SK-N-SH treated with all-trans-retinoic acid at 6 μM for 48 hours (cell line): Measurements from ENCODE around the gene IL4I1.

ENCODE experiments used
- ATAC-seq: fragments of 200-7000 bp; cut with Tn5 transposase; 3 replicates; pipeline ENCODE4 v1.9.1; 2020; ENCODE audit warnings: mild to moderate bottlenecking, moderate library complexity
- ARNTL ChIP-seq: fragments of 450-650 bp; formaldehyde crosslinking; IDR thresholded peaks from 2 replicates; pipeline ENCODE4 v1.5.0; 2020; ENCODE audit warnings: low read depth, mild to moderate bottlenecking, moderate library complexity, borderline replicate concordance
- BACH2 ChIP-seq: fragments of 250-450 bp; sonication (Bioruptor Pico); IDR thresholded peaks from 2 replicates; pipeline ENCODE4 v1.9.0; 2021; ENCODE audit warnings: mild to moderate bottlenecking, borderline replicate concordance
- CREB5 ChIP-seq: fragments of 250-450 bp; sonication (Bioruptor Pico); IDR thresholded peaks from 2 replicates; pipeline ENCODE4 v1.5.1; 2020; ENCODE audit warnings: low read depth, mild to moderate bottlenecking, moderate library complexity
- CSDC2 ChIP-seq: fragments of 250-450 bp; sonication (Bioruptor Pico); IDR thresholded peaks from 2 replicates; pipeline ENCODE4 v1.5.0; 2020; ENCODE audit warnings: mild to moderate bottlenecking, moderate library complexity
- ESRRG ChIP-seq: fragments of 250-450 bp; sonication (Bioruptor Pico); IDR thresholded peaks from 2 replicates; pipeline ENCODE4 v1.6.1; 2021; ENCODE audit warnings: mild to moderate bottlenecking
- GLIS3 ChIP-seq: fragments of 250-450 bp; sonication (Bioruptor Pico); IDR thresholded peaks from 2 replicates; pipeline ENCODE4 v1.5.0; 2020; ENCODE audit warnings: mild to moderate bottlenecking, moderate library complexity
- ISL1 ChIP-seq: fragments of 250-450 bp; sonication (Bioruptor Pico); IDR thresholded peaks from 2 replicates; pipeline ENCODE4 v2.1.2; 2022; ENCODE audit warnings: mild to moderate bottlenecking, moderate library complexity
- OSR1 ChIP-seq: fragments of 250-450 bp; sonication (Bioruptor Pico); IDR thresholded peaks from 2 replicates; pipeline ENCODE4 v1.8.0; 2022; ENCODE audit warnings: moderate library complexity, mild to moderate bottlenecking, inconsistent platforms
- PATZ1 ChIP-seq: fragments of 250-450 bp; sonication (Bioruptor Pico); IDR thresholded peaks from 2 replicates; pipeline ENCODE4 v1.8.0; 2020; ENCODE audit warnings: mild to moderate bottlenecking, moderate library complexity, borderline replicate concordance
- POU6F1 ChIP-seq: fragments of 250-450 bp; sonication (Bioruptor Pico); IDR thresholded peaks from 2 replicates; pipeline ENCODE4 v1.8.0; 2021; ENCODE audit warnings: low read depth, mild to moderate bottlenecking, moderate library complexity, borderline replicate concordance
- TCF4 ChIP-seq: fragments of 250-450 bp; sonication (Bioruptor Pico); IDR thresholded peaks from 2 replicates; pipeline ENCODE4 v1.8.0; 2021; ENCODE audit warnings: mild to moderate bottlenecking, moderate library complexity, borderline replicate concordance
- TSHZ2 ChIP-seq: fragments of 250-450 bp; sonication (Bioruptor Pico); IDR thresholded peaks from 2 replicates; pipeline ENCODE4 v1.5.0; 2020; ENCODE audit warnings: mild to moderate bottlenecking, moderate library complexity
- ZC3H10 ChIP-seq: fragments of 250-450 bp; sonication (Bioruptor Pico); IDR thresholded peaks from 2 replicates; pipeline ENCODE4 v1.5.1; 2021; ENCODE audit warnings: mild to moderate bottlenecking, moderate library complexity
- ZFP3 ChIP-seq: fragments of 250-450 bp; sonication (Bioruptor Pico); IDR thresholded peaks from 2 replicates; pipeline ENCODE4 v1.5.0; 2020; ENCODE audit warnings: mild to moderate bottlenecking, moderate library complexity
- ZFP30 ChIP-seq: fragments of 450-650 bp; formaldehyde crosslinking; IDR thresholded peaks from 2 replicates; pipeline ENCODE4 v1.5.0; 2022; ENCODE audit warnings: mild to moderate bottlenecking, moderate library complexity
- ZNF565 ChIP-seq: fragments of 450-650 bp; formaldehyde crosslinking; conservative IDR thresholded peaks from 2 replicates; pipeline ENCODE4 v1.5.0; 2020; ENCODE audit warnings: low read depth, mild to moderate bottlenecking, moderate library complexity
- ZNF70 ChIP-seq: fragments of 450-650 bp; formaldehyde crosslinking; IDR thresholded peaks from 2 replicates; pipeline ENCODE4 v1.5.0; 2020; ENCODE audit warnings: mild to moderate bottlenecking, moderate library complexity
- ZNF8 ChIP-seq: fragments of 450-650 bp; formaldehyde crosslinking; IDR thresholded peaks from 2 replicates; pipeline ENCODE4 v1.5.0; 2020; ENCODE audit warnings: mild to moderate bottlenecking, moderate library complexity

The IL4I1 gene

GRCh38 chr19:49878744-49879070 lies 18.0 kb downstream of the IL4I1 start:
- TF ChIP-seq BACH2 (CRISPR knock-in tag): no peak
- no peak for TF ChIP-seq GLIS3 (CRISPR knock-in tag)
- TF ChIP-seq TSHZ2 (CRISPR knock-in tag): no peak
- no peak for TF ChIP-seq PATZ1
- TF ChIP-seq ARNTL (CRISPR knock-in tag): no peak
- no peak for TF ChIP-seq ZC3H10 (CRISPR knock-in tag)
- TF ChIP-seq ZNF70 (CRISPR knock-in tag): no peak
- no peak for TF ChIP-seq ISL1 (CRISPR knock-in tag)
- no peak for TF ChIP-seq CREB5 (CRISPR knock-in tag)
- TF ChIP-seq ZNF8 (CRISPR knock-in tag): no peak
- no peak for TF ChIP-seq TCF4 (CRISPR knock-in tag)
- no peak for TF ChIP-seq ESRRG (CRISPR knock-in tag)
- TF ChIP-seq CSDC2: no peak
- no peak for TF ChIP-seq ZNF565 (CRISPR knock-in tag)
- no peak for TF ChIP-seq OSR1 (CRISPR knock-in tag)

GRCh38 chr19:49877879-49878743 lies 18.6 kb downstream of the IL4I1 start:
- peak; percentile 83 for ATAC-seq
- TF ChIP-seq ZFP30 (CRISPR knock-in tag): no peak
- peak; percentile 96 for TF ChIP-seq ZFP3 (CRISPR knock-in tag)

More at GRCh38 chr19:49878744-49879070, 18.0 kb downstream of the IL4I1 start:
- ATAC-seq: no peak

- peak; percentile 83 for ATAC-seq
- TF ChIP-seq POU6F1 (CRISPR knock-in tag) (0 out of 2 replicates have a peak, but pooled peaks have one; percentile 49), BACH2 (CRISPR knock-in tag) (no peak), CREB5 (CRISPR knock-in tag) (no peak)
Measured at GRCh38 chr19:49877020-49877878, 19.4 kb downstream of the IL4I1 start, which contains the start of the genes AKT1S1 and TBC1D17. Gene AKT1S1 (minus strand): TSS chr19:49877355. CDS start chr19:49873295, 4,060 bp downstream. Gene TBC1D17 (plus strand): TSS chr19:49877702. CDS start chr19:49877724, 22 bp downstream.
